Measurements from ENCODE around the gene C3orf49. TPM values are rescaled to one million over a fixed set of nuclear protein-coding genes. Genes with fewer than 3 reads are reported as not detected.

C3orf49 gene, protein sequence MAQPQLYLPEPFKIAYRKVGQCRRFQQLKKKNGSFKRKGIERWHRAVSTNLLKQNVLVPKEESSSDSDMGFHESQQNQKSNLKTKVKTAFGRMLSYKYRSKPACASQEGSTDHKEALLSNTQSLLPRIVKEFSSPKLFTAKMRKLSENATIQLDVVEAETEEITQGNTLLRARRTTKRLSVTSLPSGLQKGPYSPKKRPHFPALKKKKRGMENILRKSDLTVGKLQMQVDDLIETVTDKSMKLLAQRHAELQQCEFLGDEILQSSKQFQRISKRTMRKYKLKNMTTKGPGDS
- total RNA-seq = not detected in 2 replicates

GRCh38 chr3:63819151-63819398 is at the start of gene C3orf49:
C3orf49 (plus strand) TSS chr3:63819299; CDS start chr3:63819472, 173 bp downstream.

DNA sequence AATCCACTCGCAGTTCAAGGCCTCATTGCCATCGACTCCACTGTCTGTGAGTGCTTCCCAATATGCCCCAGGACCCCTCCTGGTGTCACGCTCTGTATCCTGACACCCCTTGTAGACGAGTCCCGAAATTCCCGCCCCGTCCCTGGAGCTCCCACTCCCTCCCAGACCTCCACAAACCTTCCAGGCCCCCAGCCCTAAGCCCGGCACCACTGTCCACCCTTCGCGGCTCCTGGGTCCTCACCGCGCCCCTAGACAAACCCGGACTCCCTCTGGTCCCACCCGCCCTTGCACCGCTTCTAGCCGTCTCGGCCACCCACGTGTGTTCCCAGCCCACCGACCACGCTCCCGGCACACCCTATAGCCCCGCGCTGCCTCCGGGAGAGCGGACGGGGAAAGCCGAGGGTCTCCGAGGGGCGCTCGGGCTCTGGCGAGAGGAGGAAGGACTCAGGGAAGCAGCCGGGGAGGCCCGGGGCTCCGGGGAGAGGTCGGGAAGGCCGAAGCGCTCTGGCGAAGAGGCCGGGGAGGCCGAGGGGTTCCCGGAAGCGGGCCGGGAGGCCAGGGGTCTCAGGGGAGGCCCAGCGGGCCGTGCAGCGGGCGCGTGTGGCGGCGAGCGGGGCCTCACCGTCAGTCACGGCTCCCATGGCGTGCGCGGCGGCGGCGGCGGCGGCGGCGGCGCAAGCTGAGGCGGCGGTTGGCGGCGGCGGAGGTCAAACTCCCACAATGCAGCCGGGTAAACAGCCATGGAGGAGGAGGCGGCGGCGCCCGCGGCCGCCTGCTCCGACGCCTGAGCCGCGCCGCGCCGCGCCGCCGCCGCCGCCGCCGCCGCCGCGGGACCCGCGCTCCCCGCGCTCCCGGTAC is 44.3 kb downstream of the C3orf49 start, which contains the start of the genes ATXN7 and THOC7:
Gene ATXN7, plus strand, starts transcription at position 718 of the 858 bp plus-strand sequence. CDS start 48,732 bp downstream, outside the sequence.
Gene THOC7, minus strand, starts transcription at position 656 of the 858 bp plus-strand sequence. Its CDS starts 15 bp downstream, at position 641.

Other genes with a start within 250 kb of the C3orf49 start
- gene SNTN, start 166.6 kb upstream of the C3orf49 start, total RNA-seq = not detected in 2 replicates
- 78.6 and 86.5 TPM in 2 replicates for gene THOC7, start 44.5 kb downstream of the C3orf49 start, total RNA-seq
- gene ATXN7, start 44.6 kb downstream of the C3orf49 start, total RNA-seq = 8.6 and 9.6 TPM in 2 replicates
- not detected in 2 replicates for gene SCAANT1, start 93.1 kb downstream of the C3orf49 start, total RNA-seq
- 108 and 117 TPM in 2 replicates for gene PSMD6, start 204.2 kb downstream of the C3orf49 start, total RNA-seq

Measured in airway epithelial cell (primary cell).